OCI-LY3 (cell line): ENCODE measurements around the gene MYL12A.

Source experiments
- CTCF ChIP-seq: fragments of 200-600, 300-600 bp; sonication (generic); IDR thresholded peaks from 2 replicates; pipeline ENCODE4 v1.5.1; 2014; ENCODE audit warnings: antibody characterized with exemption, low read length, low read depth
- EZH2phosphoT487 ChIP-seq: fragments of 200-600 bp; shearing (Covaris generic); IDR thresholded peaks from 2 replicates; pipeline ENCODE4 v1.6.1; 2018; ENCODE audit warnings: antibody characterized with exemption, mixed run types, low read depth

GRCh38 chr18:3265564-3266033 is 18.0 kb downstream of the MYL12A start:
- TF ChIP-seq CTCF (no peak), EZH2phosphoT487 (no peak)
